ENCODE measurements around the gene BLTP1. TPM values are rescaled to one million over a fixed set of nuclear protein-coding genes. Genes with fewer than 3 reads are reported as not detected.
"Not testable (repeated sequence)": the region's sequence is repeated elsewhere in the genome, so short reads cannot be mapped to it uniquely, and the experiment has no call there.

BLTP1 gene
- total and polyA plus RNA-seq, 2 donors from 2014 or later = 14.2 to 74.2 TPM

GRCh38 chr4:122107680-122108079 is 44.5 kb upstream of the BLTP1 start:
- no peak for FAIRE-seq
- Histone ChIP-seq H3K27me3 (ENCODE audit: control insufficient read depth, insufficient read depth, low read length) (no peaks in the 10 kb centered on the region), H3K9me3 (ENCODE audit: control insufficient read depth in 2 of 3, insufficient read depth in 1 of 3, low read length in 3 of 3) (no peaks in the 10 kb centered on the region), H3K4me1 (ENCODE audit: control insufficient read depth in 2 of 3, insufficient read depth in 2 of 3, low read depth in 1 of 3, low read length in 3 of 3) (no peaks in the 10 kb centered on the region), H3K36me3 (ENCODE audit: control insufficient read depth in 2 of 3, insufficient read depth in 3 of 3, low read length in 3 of 3) (no peaks in the 10 kb centered on the region), H3K9ac (ENCODE audit: low read length in 3 of 3) (no peak overlapping the region), H3K4me3 (ENCODE audit: low read length in 3 of 3) (no peak overlapping the region), H3K27ac (ENCODE audit: low read depth in 2 of 2, low read length in 2 of 2) (no peak overlapping the region)
- DNase-seq = no peak
- intact Hi-C loops (cut with DNase I) = no loop called here
- no peak for TF ChIP-seq CTCF (IDR thresholded peaks at IDR 0.05; ENCODE audit: borderline replicate concordance, extremely low read depth, insufficient read depth)

GRCh38 chr4:122110304-122110703 is 41.8 kb upstream of the BLTP1 start:
- H3K9ac ChIP-seq (ENCODE audit: low read length in 3 of 3); H3K27me3 ChIP-seq (ENCODE audit: control insufficient read depth, insufficient read depth, low read length); H3K9me3 ChIP-seq (ENCODE audit: control insufficient read depth in 2 of 3, insufficient read depth in 1 of 3, low read length in 3 of 3); H3K27ac ChIP-seq (ENCODE audit: low read depth in 2 of 2, low read length in 2 of 2); FAIRE-seq; H3K4me1 ChIP-seq (ENCODE audit: control insufficient read depth in 2 of 3, insufficient read depth in 2 of 3, low read depth in 1 of 3, low read length in 3 of 3); intact Hi-C loops (cut with DNase I); H3K36me3 ChIP-seq (ENCODE audit: control insufficient read depth in 2 of 3, insufficient read depth in 3 of 3, low read length in 3 of 3); DNase-seq; H3K4me3 ChIP-seq (ENCODE audit: low read length in 3 of 3): not testable (repeated sequence)

GRCh38 chr4:122117743-122118142 is 34.4 kb upstream of the BLTP1 start:
- Histone ChIP-seq H3K36me3 (ENCODE audit: control insufficient read depth in 2 of 3, insufficient read depth in 3 of 3, low read length in 3 of 3) (no peaks in the 10 kb centered on the region), H3K4me3 (ENCODE audit: low read length in 3 of 3) (no peak overlapping the region), H3K27ac (ENCODE audit: low read depth in 2 of 2, low read length in 2 of 2) (no peak overlapping the region), H3K9me3 (ENCODE audit: control insufficient read depth in 2 of 3, insufficient read depth in 1 of 3, low read length in 3 of 3) (no peaks in the 10 kb centered on the region), H3K27me3 (ENCODE audit: control insufficient read depth, insufficient read depth, low read length) (no peaks in the 10 kb centered on the region), H3K9ac (ENCODE audit: low read length in 3 of 3) (no peak overlapping the region), H3K4me1 (ENCODE audit: control insufficient read depth in 2 of 3, insufficient read depth in 2 of 3, low read depth in 1 of 3, low read length in 3 of 3) (no peaks in the 10 kb centered on the region)
- intact Hi-C loops (cut with DNase I) = no loop called here
- DNase-seq = peak in 1 of 5 donors; percentile 1
- FAIRE-seq = no peak
- TF ChIP-seq CTCF (IDR thresholded peaks at IDR 0.05; ENCODE audit: borderline replicate concordance, extremely low read depth, insufficient read depth) = no peak

GRCh38 chr4:122118243-122118642 is 33.9 kb upstream of the BLTP1 start:
- intact Hi-C loops (cut with DNase I) = no loop called here
- H3K9me3 ChIP-seq (ENCODE audit: control insufficient read depth in 2 of 3, insufficient read depth in 1 of 3, low read length in 3 of 3) = no peaks in the 10 kb centered on the region
- DNase-seq (no peak), FAIRE-seq (no peak)
- H3K27ac ChIP-seq (ENCODE audit: low read depth in 2 of 2, low read length in 2 of 2) = no peak overlapping the region
- no peak overlapping the region for H3K4me3 ChIP-seq (ENCODE audit: low read length in 3 of 3)
- TF ChIP-seq CTCF (IDR thresholded peaks at IDR 0.05; ENCODE audit: borderline replicate concordance, extremely low read depth, insufficient read depth) = no peak
- H3K9ac ChIP-seq (ENCODE audit: low read length in 3 of 3) = no peak overlapping the region
- H3K36me3 ChIP-seq (ENCODE audit: control insufficient read depth in 2 of 3, insufficient read depth in 3 of 3, low read length in 3 of 3) = no peaks in the 10 kb centered on the region
- H3K4me1 ChIP-seq (ENCODE audit: control insufficient read depth in 2 of 3, insufficient read depth in 2 of 3, low read depth in 1 of 3, low read length in 3 of 3) = no peaks in the 10 kb centered on the region
- no peaks in the 10 kb centered on the region for H3K27me3 ChIP-seq (ENCODE audit: control insufficient read depth, insufficient read depth, low read length)
